DMS153 treated with DMSO at 0.1 percent for 48 hours (cell line): ENCODE data around the gene SCAPER.

ENCODE experiments used
- DNase-seq: peaks from one replicate; lab custom pipeline; 2025; ENCODE audit not compliant: unreplicated experiment; lab: John Stamatoyannopoulos, UW

Gene SCAPER

GRCh38 chr15:76343313-76343996 lies 561.7 kb downstream of the SCAPER start:
- DNase-seq: no peak

- no peak for DNase-seq
Observed at GRCh38 chr15:76342382-76343201, 562.5 kb downstream of the SCAPER start.

GRCh38 chr15:76342058-76342381 lies 563.1 kb downstream of the SCAPER start:
- DNase-seq: no peak

- no peak for DNase-seq
Observed at GRCh38 chr15:76341366-76342057, 563.6 kb downstream of the SCAPER start.

GRCh38 chr15:76340803-76341365 lies 564.3 kb downstream of the SCAPER start:
- DNase-seq: no peak

GRCh38 chr15:76340198-76340802 lies 564.8 kb downstream of the SCAPER start:
- no peak for DNase-seq

- DNase-seq: no peak
Observed at GRCh38 chr15:76339305-76340197, 565.6 kb downstream of the SCAPER start.

GRCh38 chr15:76338486-76339304 lies 566.4 kb downstream of the SCAPER start:
- no peak for DNase-seq

GRCh38 chr15:76337696-76338485 lies 567.2 kb downstream of the SCAPER start:
- no peak for DNase-seq

GRCh38 chr15:76337059-76337695 lies 568.0 kb downstream of the SCAPER start:
- DNase-seq: no peak

GRCh38 chr15:76336254-76337058 lies 568.7 kb downstream of the SCAPER start, which contains the start of gene ISL2:
TSS of gene ISL2 (plus strand) at chr15:76336773. CDS start at chr15:76336884, 111 bp downstream.
- no peak for DNase-seq

GRCh38 chr15:76335307-76336253 lies 569.6 kb downstream of the SCAPER start:
- no peak for DNase-seq

- no peak for DNase-seq
Observed at GRCh38 chr15:76334438-76335306, 570.5 kb downstream of the SCAPER start.

- DNase-seq: no peak
Observed at GRCh38 chr15:76333720-76334437, 571.3 kb downstream of the SCAPER start.
